ENCODE measurements around the gene HSPBP1.

DNA sequence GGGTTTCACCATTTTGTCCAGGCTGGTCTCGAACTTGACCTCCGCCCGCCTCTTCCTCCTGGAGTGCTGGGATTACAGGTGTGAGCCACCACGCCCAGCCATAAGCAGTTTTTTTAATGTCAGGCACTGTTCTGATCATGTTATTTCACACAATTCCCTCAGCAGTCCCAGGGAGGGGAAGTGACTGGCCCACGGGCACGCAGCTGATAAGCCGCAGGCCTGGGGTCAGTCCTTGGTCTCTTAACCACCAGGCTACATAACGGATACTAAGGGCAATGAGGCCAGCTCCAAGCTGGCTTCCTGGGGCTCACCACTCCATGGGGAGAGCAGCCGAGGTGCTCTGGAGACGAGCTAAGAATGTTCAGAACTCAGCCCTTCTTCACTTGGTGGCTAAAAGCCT is 17.4 kb upstream of the HSPBP1 start:
- TF ChIP-seq, protein P1, sequence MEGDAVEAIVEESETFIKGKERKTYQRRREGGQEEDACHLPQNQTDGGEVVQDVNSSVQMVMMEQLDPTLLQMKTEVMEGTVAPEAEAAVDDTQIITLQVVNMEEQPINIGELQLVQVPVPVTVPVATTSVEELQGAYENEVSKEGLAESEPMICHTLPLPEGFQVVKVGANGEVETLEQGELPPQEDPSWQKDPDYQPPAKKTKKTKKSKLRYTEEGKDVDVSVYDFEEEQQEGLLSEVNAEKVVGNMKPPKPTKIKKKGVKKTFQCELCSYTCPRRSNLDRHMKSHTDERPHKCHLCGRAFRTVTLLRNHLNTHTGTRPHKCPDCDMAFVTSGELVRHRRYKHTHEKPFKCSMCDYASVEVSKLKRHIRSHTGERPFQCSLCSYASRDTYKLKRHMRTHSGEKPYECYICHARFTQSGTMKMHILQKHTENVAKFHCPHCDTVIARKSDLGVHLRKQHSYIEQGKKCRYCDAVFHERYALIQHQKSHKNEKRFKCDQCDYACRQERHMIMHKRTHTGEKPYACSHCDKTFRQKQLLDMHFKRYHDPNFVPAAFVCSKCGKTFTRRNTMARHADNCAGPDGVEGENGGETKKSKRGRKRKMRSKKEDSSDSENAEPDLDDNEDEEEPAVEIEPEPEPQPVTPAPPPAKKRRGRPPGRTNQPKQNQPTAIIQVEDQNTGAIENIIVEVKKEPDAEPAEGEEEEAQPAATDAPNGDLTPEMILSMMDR (conservative IDR thresholded peaks at IDR 0.05; ENCODE audit: low read depth, low read length), result no peak
- no peak for TF ChIP-seq POLR2A (IDR thresholded peaks at IDR 0.05; ENCODE audit: low read depth, low read length)
- TF ChIP-seq, protein P2, sequence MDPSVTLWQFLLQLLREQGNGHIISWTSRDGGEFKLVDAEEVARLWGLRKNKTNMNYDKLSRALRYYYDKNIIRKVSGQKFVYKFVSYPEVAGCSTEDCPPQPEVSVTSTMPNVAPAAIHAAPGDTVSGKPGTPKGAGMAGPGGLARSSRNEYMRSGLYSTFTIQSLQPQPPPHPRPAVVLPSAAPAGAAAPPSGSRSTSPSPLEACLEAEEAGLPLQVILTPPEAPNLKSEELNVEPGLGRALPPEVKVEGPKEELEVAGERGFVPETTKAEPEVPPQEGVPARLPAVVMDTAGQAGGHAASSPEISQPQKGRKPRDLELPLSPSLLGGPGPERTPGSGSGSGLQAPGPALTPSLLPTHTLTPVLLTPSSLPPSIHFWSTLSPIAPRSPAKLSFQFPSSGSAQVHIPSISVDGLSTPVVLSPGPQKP (IDR thresholded peaks at IDR 0.05; ENCODE audit: borderline replicate concordance, low read depth, low read length), result no peak
- no peak for TF ChIP-seq NFE2L2 (IDR thresholded peaks at IDR 0.05; ENCODE audit: low read depth, low read length)
- no peak for TF ChIP-seq RAD21 (IDR thresholded peaks at IDR 0.05; ENCODE audit: low read length)
- TF ChIP-seq FOS (IDR thresholded peaks at IDR 0.05; ENCODE audit: low read depth, low read length), result no peak
- TF ChIP-seq MAZ (IDR thresholded peaks at IDR 0.05; ENCODE audit: borderline replicate concordance, low read depth, low read length), result no peak
- no peak for TF ChIP-seq CEBPB (IDR thresholded peaks at IDR 0.05; ENCODE audit: low read depth, low read length)
- no peak for TF ChIP-seq CHD1 (IDR thresholded peaks at IDR 0.05; ENCODE audit: low read depth, low read length)
- no peak for TF ChIP-seq RFX5 (IDR thresholded peaks at IDR 0.05; ENCODE audit: low read depth, low read length)
- TF ChIP-seq BHLHE40 (IDR thresholded peaks at IDR 0.05; ENCODE audit: low read depth, low read length), result no peak
- no peak for TF ChIP-seq MXI1 (IDR thresholded peaks at IDR 0.05; ENCODE audit: borderline replicate concordance, low read depth, low read length)
- TF ChIP-seq, protein P3, sequence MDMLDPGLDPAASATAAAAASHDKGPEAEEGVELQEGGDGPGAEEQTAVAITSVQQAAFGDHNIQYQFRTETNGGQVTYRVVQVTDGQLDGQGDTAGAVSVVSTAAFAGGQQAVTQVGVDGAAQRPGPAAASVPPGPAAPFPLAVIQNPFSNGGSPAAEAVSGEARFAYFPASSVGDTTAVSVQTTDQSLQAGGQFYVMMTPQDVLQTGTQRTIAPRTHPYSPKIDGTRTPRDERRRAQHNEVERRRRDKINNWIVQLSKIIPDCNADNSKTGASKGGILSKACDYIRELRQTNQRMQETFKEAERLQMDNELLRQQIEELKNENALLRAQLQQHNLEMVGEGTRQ (IDR thresholded peaks at IDR 0.05; ENCODE audit: low read depth, low read length), result no peak
